AG10803 (cell line): ENCODE results near the gene MSI2.

Source experiments
- DNase-seq: peaks from one replicate; pipeline ENCODE4 v3.0.0; 2010; ENCODE audit warnings: low read depth
- H3K4me3 ChIP-seq: 2 replicates; pipeline ENCODE4 v1.5.1; 2011; ENCODE audit warnings: mild to moderate bottlenecking, low read length, control low read depth
- CTCF ChIP-seq: conservative IDR thresholded peaks from 2 replicates; pipeline ENCODE4 v1.5.1; 2011; ENCODE audit warnings: mild to moderate bottlenecking, low read length, control low read depth, inconsistent platforms

MSI2 gene

GRCh38 chr17:57727630-57728175, 471.4 kb downstream of the MSI2 start:
- DNase-seq, result no peak
- H3K4me3 ChIP-seq, result no peak overlapping the region
- TF ChIP-seq CTCF, result no peak

GRCh38 chr17:57730026-57730701, 473.8 kb downstream of the MSI2 start:
- DNase-seq, result no peak
- H3K4me3 ChIP-seq, result no peak overlapping the region
- no peak for TF ChIP-seq CTCF

GRCh38 chr17:57732062-57732461, 475.7 kb downstream of the MSI2 start:
- no peak for TF ChIP-seq CTCF
- no peak for DNase-seq
- no peak overlapping the region for H3K4me3 ChIP-seq

GRCh38 chr17:57733085-57733484, 476.8 kb downstream of the MSI2 start:
- H3K4me3 ChIP-seq, result no peak overlapping the region
- no peak for DNase-seq
- TF ChIP-seq CTCF, result no peak
